Esophagus squamous epithelium (tissue), 4 donors: ENCODE data around the gene DIRAS1.

ENCODE experiments used
- CTCF ChIP-seq, 6 experiments: fragments of 450-650 bp in 4 of 6; fragments of 200-600 bp in 2 of 6; sonication (generic) in 2 of 6; IDR thresholded peaks; one replicate each; pipeline ENCODE4 v1.5.1; 2016 to 2019; ENCODE audit warnings: antibody characterized with exemption in 6 of 6, mild to moderate bottlenecking in 4 of 6, moderate library complexity in 4 of 6
- POLR2A ChIP-seq, 4 donors: fragments of 450-650 bp; IDR thresholded peaks; one replicate each; pipeline ENCODE4 v1.6.1; 2017; ENCODE audit warnings: antibody characterized with exemption in 4 of 4, mild to moderate bottlenecking in 4 of 4, moderate library complexity in 3 of 4

GRCh38 chr19:2719232-2719735 lies 1.9 kb downstream of the DIRAS1 start:
- no peak for TF ChIP-seq CTCF (IDR thresholded peaks at IDR 0.05)
- no peak for TF ChIP-seq POLR2A (IDR thresholded peaks at IDR 0.05)
